ENCODE results near the gene HEPHL1. TPM values are rescaled to one million over a fixed set of nuclear protein-coding genes. Genes with fewer than 3 reads are reported as not detected.

HEPHL1 gene
- polyA plus RNA-seq, 1 experiment, result not detected

GRCh38 chr11:94007426-94007825 is 13.7 kb upstream of the HEPHL1 start:
- CTCF ChIA-PET, result no interaction called here
- TF ChIP-seq CTCF (IDR thresholded peaks at IDR 0.05; ENCODE audit: insufficient read depth, low read depth, low read length), result no peak
- POLR2A ChIA-PET, result no interaction called here

GRCh38 chr11:94007906-94008305 is 13.2 kb upstream of the HEPHL1 start:
- no peak for DNase-seq (ENCODE audit: low read depth)
- TF ChIP-seq CTCF (IDR thresholded peaks at IDR 0.05; ENCODE audit: insufficient read depth, low read depth, low read length), result no peak
- CTCF ChIA-PET, result interaction anchor here (1.2 kb wide), 1 partner anchor 112 kb away, joined by 3 read pairs; no protein-coding TSS in a partner anchor
- Histone ChIP-seq H3K36me3 (ENCODE audit: control insufficient read depth, insufficient read depth, low read length) (no peaks in the 10 kb centered on the region), H3K4me3 (ENCODE audit: low read depth, low read length) (no peak overlapping the region), H3K27me3 (ENCODE audit: control insufficient read depth, insufficient read depth, low read length) (no peaks in the 10 kb centered on the region; the same call in 1 of the 2 replicates)
- POLR2A ChIA-PET, result no interaction called here

More at GRCh38 chr11:94007426-94007825, 13.7 kb upstream of the HEPHL1 start:
- Histone ChIP-seq H3K36me3 (ENCODE audit: control insufficient read depth, insufficient read depth, low read length) (no peaks in the 10 kb centered on the region), H3K4me3 (ENCODE audit: low read depth, low read length) (no peak overlapping the region), H3K27me3 (ENCODE audit: control insufficient read depth, insufficient read depth, low read length) (no peaks in the 10 kb centered on the region; the same call in 1 of the 2 replicates)
- no peak for DNase-seq (ENCODE audit: low read depth)

GRCh38 chr11:94010136-94010535 is 11.0 kb upstream of the HEPHL1 start:
- no peak for DNase-seq (ENCODE audit: low read depth)
- no peaks in the 10 kb centered on the region for H3K36me3 ChIP-seq (ENCODE audit: control insufficient read depth, insufficient read depth, low read length)
- TF ChIP-seq CTCF (IDR thresholded peaks at IDR 0.05; ENCODE audit: insufficient read depth, low read depth, low read length), result no peak
- ChIA-PET POLR2A (no interaction called here), CTCF (no interaction called here)
- H3K4me3 ChIP-seq (ENCODE audit: low read depth, low read length), result no peak overlapping the region
- no peaks in the 10 kb centered on the region; the same call in 1 of the 2 replicates for H3K27me3 ChIP-seq (ENCODE audit: control insufficient read depth, insufficient read depth, low read length)

GRCh38 chr11:94011478-94011877 is 9.7 kb upstream of the HEPHL1 start:
- no peak for TF ChIP-seq CTCF (IDR thresholded peaks at IDR 0.05; ENCODE audit: insufficient read depth, low read depth, low read length)
- Histone ChIP-seq H3K4me3 (ENCODE audit: low read depth, low read length) (no peak overlapping the region), H3K36me3 (ENCODE audit: control insufficient read depth, insufficient read depth, low read length) (no peaks in the 10 kb centered on the region), H3K27me3 (ENCODE audit: control insufficient read depth, insufficient read depth, low read length) (no peaks in the 10 kb centered on the region; the same call in 1 of the 2 replicates)
- CTCF ChIA-PET, result no interaction called here
- POLR2A ChIA-PET, result no interaction called here
- no peak for DNase-seq (ENCODE audit: low read depth)

- ChIA-PET POLR2A (no interaction called here), CTCF (no interaction called here)
- H3K36me3 ChIP-seq (ENCODE audit: control insufficient read depth, insufficient read depth, low read length), result no peaks in the 10 kb centered on the region
- H3K4me3 ChIP-seq (ENCODE audit: low read depth, low read length), result no peak overlapping the region
- no peak for DNase-seq (ENCODE audit: low read depth)
- H3K27me3 ChIP-seq (ENCODE audit: control insufficient read depth, insufficient read depth, low read length), result no peaks in the 10 kb centered on the region
- no peak for TF ChIP-seq CTCF (IDR thresholded peaks at IDR 0.05; ENCODE audit: insufficient read depth, low read depth, low read length)
Observed at GRCh38 chr11:94017446-94017845, 3.7 kb upstream of the HEPHL1 start.

Data from BJ (cell line).